ENCODE measurements around the gene RPF1.
A peak's percentile ranks its signal among the peaks of the same experiment; 100 is the strongest.
"Not testable (repeated sequence)": the region's sequence is repeated elsewhere in the genome, so short reads cannot be mapped to it uniquely, and the experiment has no call there.

Gene RPF1

GRCh38 chr1:84478876-84479868, at the start of gene RPF1:
RPF1 (plus strand) TSS chr1:84479266; CDS start chr1:84479282, 16 bp downstream.
- DNase-seq (ENCODE audit: low spot score): peak; percentile 91

- no peak for DNase-seq (ENCODE audit: low spot score)
These were observed 48.5 kb upstream of the RPF1 start for GRCh38 chr1:84430546-84430945.

DNA sequence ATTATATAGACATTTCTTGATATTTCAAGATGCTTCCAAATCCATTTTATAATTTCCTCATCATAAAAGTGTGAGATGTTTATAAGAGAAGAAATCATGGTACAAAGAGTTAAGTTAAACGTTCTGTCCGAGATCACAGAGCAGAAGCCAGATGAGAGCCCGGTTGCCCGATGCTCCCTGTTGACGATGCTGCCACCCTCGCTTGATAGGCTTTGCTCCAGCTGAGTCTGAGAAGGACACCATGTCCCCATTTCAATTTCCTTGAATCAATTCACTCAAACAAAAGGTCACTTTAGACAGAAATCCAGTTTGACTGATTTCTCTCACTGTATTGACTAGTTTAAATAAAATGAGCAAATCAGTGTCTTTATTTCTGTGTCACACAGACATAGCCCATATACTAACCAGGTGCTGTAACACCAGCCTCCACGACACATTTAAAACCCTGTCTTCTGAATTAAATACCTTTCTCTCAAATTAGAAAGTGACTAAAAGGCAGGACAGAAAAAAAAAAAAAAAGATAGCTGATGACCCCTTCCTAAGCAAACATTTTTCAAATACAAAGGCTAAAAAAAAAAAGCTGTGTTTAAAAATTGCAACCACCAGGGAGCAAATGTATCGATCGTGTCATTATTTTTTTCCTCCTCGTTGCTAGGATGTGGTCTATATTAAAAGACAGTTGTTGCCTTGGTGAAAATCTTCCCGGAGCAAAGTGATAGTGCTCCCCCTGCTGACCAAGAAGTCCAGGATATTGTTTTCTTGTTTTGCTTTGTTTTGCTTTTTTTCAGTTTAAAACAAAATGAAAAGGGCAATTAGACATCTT, 45.6 kb upstream of the RPF1 start:
- peak; percentile 89 for DNase-seq (ENCODE audit: low spot score)

DNA sequence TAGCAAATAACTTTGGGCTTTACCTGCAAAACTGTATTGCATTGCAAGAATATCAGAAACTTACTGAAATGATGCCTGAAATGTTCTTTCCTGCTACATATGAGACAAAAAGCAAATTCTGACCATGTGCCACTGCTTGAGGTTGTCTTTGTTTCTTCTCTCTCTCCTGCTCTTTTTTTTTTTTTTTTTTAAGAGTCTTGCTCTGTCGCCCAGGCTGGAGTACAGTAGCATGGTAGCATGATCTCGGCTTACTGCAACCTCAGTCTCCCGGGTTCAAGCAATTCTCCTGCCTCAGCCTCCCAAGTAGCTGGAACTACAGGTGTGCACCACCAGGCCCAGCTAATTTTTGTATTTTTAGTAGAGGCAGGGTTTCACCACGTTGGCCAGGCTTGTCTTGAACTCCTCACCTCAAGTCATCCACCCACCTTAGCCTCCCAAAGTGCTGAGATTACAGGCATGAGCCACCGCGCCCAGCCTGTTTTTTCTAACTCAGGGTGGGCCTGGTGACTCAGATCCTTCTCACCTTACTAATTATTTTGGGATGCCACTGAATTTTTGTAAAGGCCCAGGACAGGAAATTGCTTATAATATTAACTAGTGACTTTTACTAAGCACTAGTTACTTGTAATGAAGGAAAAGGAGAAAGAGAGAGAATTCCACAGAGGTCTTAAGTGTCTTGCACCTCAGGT, 44.8 kb upstream of the RPF1 start:
- DNase-seq (ENCODE audit: low spot score): no peak

- DNase-seq (ENCODE audit: low spot score): peak; percentile 9
These were observed 44.1 kb upstream of the RPF1 start for GRCh38 chr1:84434801-84435549.

DNA sequence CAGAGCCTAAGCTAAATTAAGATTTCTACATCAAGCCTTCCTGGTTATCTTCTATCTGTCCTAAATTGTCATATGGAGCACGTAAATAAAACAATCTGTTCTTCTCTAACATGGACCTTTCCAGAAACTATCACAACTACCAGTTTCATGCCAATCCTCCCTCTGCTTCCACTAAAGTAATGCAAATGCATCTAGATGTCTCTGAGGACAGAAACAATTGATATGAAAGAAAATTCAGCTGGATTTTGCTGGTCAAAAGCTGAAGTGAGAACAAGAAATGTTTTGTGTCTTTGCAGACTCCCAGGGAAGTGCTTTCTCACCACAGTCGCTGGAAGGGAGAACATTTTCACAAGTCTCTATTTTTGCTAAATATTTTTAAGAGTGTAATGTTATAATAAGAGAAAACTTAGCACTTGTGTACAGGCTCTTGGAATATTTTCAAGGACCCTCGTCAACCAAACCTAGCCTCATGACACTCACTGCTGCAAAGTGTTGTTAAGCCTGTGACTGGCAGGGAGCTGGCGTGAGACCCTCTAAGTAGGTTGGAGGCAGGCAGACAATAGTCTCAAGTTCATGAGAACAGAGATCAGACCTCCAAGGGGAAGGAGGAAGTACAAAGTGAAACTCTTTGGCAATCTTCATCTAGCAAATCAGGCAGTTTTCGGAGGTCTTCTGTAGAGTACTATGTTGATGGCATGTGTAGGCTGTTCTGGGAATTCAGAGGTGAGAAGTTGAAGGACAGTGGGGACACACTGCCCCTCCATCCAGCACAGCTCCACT, 42.0 kb upstream of the RPF1 start:
- DNase-seq (ENCODE audit: low spot score): peak; percentile 49

DNA sequence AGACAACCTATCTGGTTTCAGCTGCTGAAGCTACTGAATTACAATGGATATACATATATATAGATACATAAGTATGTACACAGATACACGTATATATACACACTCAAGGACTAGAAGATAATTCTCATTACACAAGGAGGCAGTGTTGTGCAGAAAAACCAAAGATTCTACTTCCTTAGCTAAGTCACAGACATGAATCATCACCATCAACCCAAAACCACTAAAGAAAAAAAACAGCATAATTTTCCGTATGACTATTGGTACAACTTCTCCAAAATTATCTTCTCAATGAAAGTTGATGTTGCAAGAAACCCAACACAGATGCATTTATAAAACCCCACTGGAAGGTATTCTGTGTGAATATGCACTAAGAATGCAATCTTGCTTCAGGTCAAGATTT, 36.8 kb upstream of the RPF1 start:
- DNase-seq (ENCODE audit: low spot score): peak; percentile 83

DNA sequence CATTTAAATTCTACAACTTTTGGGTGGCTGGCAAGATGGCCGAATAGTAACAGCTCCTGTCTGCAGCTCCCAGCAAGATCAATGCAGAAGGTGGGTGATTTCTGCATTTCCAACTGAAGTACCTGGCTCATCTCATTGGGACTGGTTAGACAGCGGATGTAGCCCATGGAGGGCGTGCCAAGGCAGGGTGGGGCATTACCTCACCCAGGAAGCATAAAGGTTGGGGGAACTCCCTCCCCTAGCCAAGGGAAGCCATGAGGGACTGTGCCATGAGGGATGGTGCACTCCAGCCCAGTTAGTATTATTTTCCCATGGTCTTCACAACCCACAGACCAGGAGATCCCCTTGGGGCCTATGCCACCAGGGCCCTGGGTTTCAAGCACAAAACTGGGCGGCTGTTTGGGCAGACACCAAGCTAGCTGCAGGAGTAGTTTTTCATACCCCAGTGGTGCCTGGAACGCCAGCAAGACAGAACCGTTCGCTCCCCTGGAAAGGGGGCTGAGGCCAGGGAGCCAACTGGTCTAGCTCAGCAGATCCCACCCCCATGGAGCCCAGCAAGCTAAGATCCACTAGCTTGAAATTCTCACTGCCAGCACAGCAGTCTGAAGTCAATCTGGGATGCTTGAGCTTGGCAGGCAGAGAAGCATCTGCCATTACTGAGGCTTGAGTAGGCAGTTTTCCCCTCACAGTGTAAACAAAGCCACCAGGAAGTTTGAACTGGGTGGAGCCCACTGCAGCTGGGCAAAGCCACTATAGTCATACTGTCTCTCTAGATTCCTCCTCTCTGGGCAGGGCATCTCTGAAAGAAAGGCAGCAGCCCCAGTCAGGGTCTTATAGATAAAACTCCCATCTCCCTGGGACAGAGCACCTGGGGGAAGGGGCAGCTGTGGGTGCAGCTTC, 36.1 kb upstream of the RPF1 start:
- DNase-seq (ENCODE audit: low spot score): not testable (repeated sequence)

- DNase-seq (ENCODE audit: low spot score): not testable (repeated sequence)
These were observed 30.4 kb upstream of the RPF1 start for GRCh38 chr1:84448704-84449103.

DNA sequence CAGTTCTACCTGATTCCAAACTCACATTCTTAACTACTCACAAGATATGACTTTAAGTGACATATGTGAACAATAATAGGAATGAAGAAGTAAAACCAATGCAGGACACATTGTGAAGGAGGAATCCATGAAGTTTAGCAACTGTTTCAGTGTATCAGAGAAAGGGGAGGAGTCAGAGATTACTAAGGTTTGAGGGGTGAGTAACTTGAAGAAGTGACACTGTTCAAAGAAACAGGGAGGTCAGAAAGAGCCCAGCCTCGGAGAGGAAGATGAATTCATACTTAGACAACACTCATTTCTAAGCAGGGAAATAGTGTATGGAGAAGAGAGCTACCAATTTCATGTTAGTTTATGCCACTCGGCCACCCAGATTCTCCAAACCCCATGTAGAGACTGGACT, 28.2 kb upstream of the RPF1 start:
- no peak for DNase-seq (ENCODE audit: low spot score)

- no peak for DNase-seq (ENCODE audit: low spot score)
These were observed 26.6 kb upstream of the RPF1 start for GRCh38 chr1:84452436-84452835.

DNA sequence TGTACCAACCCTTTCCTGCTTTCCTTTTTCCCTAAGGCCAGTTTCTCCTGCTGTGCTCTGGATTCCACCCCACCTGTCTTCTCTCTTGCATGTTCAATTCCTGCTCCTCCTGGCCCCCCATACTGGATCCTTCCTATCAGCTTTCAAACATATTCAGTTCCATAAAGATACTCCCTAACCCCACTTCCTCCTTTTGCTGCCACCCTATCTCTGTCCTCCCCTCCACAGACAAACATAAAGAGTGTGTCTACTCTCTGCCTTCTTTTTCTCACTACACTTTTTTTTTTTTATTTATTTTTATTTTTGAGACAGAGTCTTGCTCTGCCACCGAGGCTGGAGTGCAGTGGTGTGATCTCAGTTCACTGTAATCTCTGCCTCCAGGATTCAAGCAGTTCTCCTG, 16.9 kb upstream of the RPF1 start:
- DNase-seq (ENCODE audit: low spot score): no peak

- no peak for DNase-seq (ENCODE audit: low spot score)
These were observed 11.8 kb upstream of the RPF1 start for GRCh38 chr1:84467298-84467697.

DNA sequence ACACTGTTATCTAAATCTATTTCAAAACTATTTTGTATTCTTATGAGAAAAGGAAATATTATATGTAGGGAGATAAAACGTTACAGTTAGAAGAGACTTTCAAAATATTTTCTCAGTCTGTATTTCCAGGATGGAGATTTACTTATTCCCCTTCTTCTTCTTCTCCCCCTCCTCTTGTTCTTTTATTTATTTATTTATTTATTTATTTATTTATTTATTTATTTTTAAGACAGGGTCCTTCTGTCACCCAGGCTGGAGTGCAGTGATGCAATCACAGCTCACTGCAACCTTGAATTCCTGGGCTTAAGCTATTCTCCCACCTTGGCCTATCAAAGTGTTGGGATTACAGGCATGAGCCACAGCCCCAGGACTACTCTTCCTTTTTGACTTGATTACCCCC, 2.8 kb upstream of the RPF1 start:
- DNase-seq (ENCODE audit: low spot score): no peak

GRCh38 chr1:84479998-84480397, 932 bp downstream of the RPF1 start:
- no peak for DNase-seq (ENCODE audit: low spot score)

GRCh38 chr1:84480650-84481049, 1.6 kb downstream of the RPF1 start:
- no peak for DNase-seq (ENCODE audit: low spot score)

DNA sequence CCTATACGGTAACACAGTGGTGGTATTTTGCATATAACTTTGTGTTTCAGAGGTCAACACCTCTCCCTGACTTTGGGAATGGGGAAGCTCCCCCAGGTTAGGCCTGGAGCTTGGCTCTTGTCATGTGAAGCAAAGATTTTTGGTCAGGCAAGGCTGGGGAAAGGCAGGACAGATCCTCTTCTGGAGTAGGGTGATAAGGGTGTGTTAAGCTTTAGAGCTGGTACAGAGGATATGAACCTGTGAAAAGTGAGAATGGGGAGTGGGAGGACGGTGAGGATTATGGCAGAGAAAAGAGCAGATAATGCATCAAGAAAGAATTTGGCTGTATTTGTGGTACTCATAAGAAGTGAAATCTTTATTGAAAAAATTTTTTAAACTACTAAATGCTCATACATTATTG, 2.3 kb downstream of the RPF1 start:
- DNase-seq (ENCODE audit: low spot score): no peak

- DNase-seq (ENCODE audit: low spot score): no peak
These were observed 9.0 kb downstream of the RPF1 start for GRCh38 chr1:84488107-84488506.

DNA sequence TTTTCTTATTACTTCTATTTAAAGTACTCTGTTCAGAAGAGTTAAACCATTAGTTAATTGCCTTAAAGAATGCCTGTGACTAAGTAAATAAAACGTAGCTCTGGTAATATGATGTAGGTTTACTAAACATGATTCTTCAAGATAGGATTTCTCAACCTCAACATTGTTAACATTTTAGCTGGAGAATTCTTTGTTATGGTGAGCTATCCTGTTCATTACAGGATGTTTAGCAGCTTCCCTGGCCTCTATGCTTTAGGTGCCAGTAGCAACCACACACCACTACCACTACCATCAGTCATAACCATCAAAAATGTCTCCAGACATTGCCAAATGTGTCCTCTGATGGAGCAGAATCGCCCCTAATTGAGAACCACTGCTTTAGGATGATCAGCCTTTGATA, 10.7 kb downstream of the RPF1 start:
- no peak for DNase-seq (ENCODE audit: low spot score)

GRCh38 chr1:84492726-84493125, 13.7 kb downstream of the RPF1 start:
- no peak for DNase-seq (ENCODE audit: low spot score)
